H1 (cell line): Measurements from ENCODE around the gene CPXM2. TPM values are rescaled to one million over a fixed set of nuclear protein-coding genes. Genes with fewer than 3 reads are reported as not detected.

Experiments used
- CTCF ChIA-PET: fragments of 300-600 bp; sonication (Branson Sonifier 250); formaldehyde crosslinking; loops from one replicate; lab custom pipeline; 2021; ENCODE audit not compliant: partially characterized antibody; lab: Charles Lee
- POLR2A ChIA-PET: fragments of 300-600 bp; sonication (Branson Sonifier 250); formaldehyde crosslinking; loops from one replicate; lab custom pipeline; 2021; ENCODE audit warnings: inconsistent platforms; ENCODE audit not compliant: partially characterized antibody; lab: Charles Lee
- DNase-seq, 2 experiments: peaks; one replicate each; pipeline versions ENCODE4 v3.0.0 to v3.0.0-alpha.2; 2010 to 2022; ENCODE audit warnings: low spot score in 2 of 2, low read depth in 1 of 2, mixed read lengths in 1 of 2
- FAIRE-seq: peaks from 2 replicates; lab custom pipeline; 2011; peaks lifted over from hg19 to GRCh38; lab: Jason Lieb, UNC
- H2AFZ ChIP-seq: 2 replicates; pipeline ENCODE4 v1.8.1; 2012; ENCODE audit warnings: low read length, inconsistent platforms
- H2AK5ac ChIP-seq: 2 replicates; pipeline ENCODE4 v1.6.1; 2013; ENCODE audit warnings: low read depth, low read length
- H2BK120ac ChIP-seq: replicated peaks from 2 replicates; pipeline ENCODE3; 2013; ENCODE audit warnings: low read depth, low read length, inconsistent platforms
- H2BK12ac ChIP-seq: 2 replicates; pipeline ENCODE4 v1.6.1; 2013; ENCODE audit warnings: low read depth, low read length
- H2BK15ac ChIP-seq: 2 replicates; pipeline ENCODE4 v1.6.1; 2013; ENCODE audit warnings: low read length
- H2BK20ac ChIP-seq: 2 replicates; pipeline ENCODE4 v1.6.1; 2013; ENCODE audit warnings: low read length
- H2BK5ac ChIP-seq: 2 replicates; pipeline ENCODE4 v1.6.1; 2013; ENCODE audit warnings: low read depth, low read length
- H3K14ac ChIP-seq: 2 replicates; pipeline ENCODE4 v1.6.1; 2013; ENCODE audit warnings: inconsistent platforms; ENCODE audit not compliant: insufficient read length
- H3K18ac ChIP-seq: 2 replicates; pipeline ENCODE4 v1.6.1; 2013; ENCODE audit warnings: low read length; ENCODE audit errors: extremely low read depth
- H3K23ac ChIP-seq: 2 replicates; pipeline ENCODE4 v1.6.1; 2013; ENCODE audit warnings: inconsistent platforms; ENCODE audit not compliant: insufficient read length
- H3K23me2 ChIP-seq: 2 replicates; pipeline ENCODE4 v1.6.1; 2013; ENCODE audit warnings: low read depth, low read length
- H3K27ac ChIP-seq: 2 replicates; pipeline ENCODE4 v1.6.1; 2011; ENCODE audit warnings: low read depth, low read length, inconsistent platforms
- H3K27me3 ChIP-seq, 4 experiments: replicated peaks in 1 of 4; 1 replicate in 1 of 4; 2 replicates in 3 of 4; pipeline versions ENCODE4 v1.6.1 to v1.8.1; 2011 to 2013; ENCODE audit warnings: low read length in 3 of 4, mild to moderate bottlenecking in 3 of 4, inconsistent platforms in 2 of 4, mixed read lengths in 2 of 4, moderate library complexity in 1 of 4; ENCODE audit not compliant: control insufficient read depth in 3 of 4, insufficient read depth in 3 of 4; ENCODE audit errors: extremely low read depth in 1 of 4
- H3K36me3 ChIP-seq, 4 experiments: 2 replicates each; pipeline versions ENCODE4 v1.6.1 to v1.8.1; 2011 to 2013; ENCODE audit warnings: mild to moderate bottlenecking in 4 of 4, low read length in 3 of 4, moderate library complexity in 2 of 4, control low read depth in 1 of 4, inconsistent platforms in 1 of 4; ENCODE audit not compliant: insufficient read depth in 4 of 4, control insufficient read depth in 2 of 4
- H3K4ac ChIP-seq: replicated peaks from 2 replicates; pipeline ENCODE3; 2013; ENCODE audit warnings: low read length, low read depth, mixed read lengths, inconsistent platforms; ENCODE audit not compliant: insufficient read length
- H3K4me1 ChIP-seq, 4 experiments: replicated peaks in 1 of 4; 1 replicate in 1 of 4; 2 replicates in 3 of 4; pipeline versions ENCODE4 v1.6.1 to v1.8.1; 2011 to 2013; ENCODE audit warnings: low read length in 3 of 4, inconsistent platforms in 2 of 4, mixed read lengths in 1 of 4; ENCODE audit not compliant: insufficient read depth in 4 of 4, control insufficient read depth in 3 of 4
- H3K4me2 ChIP-seq, 2 experiments: 2 replicates each; pipeline versions ENCODE4 v1.6.1 to v1.8.1; 2011 to 2013; ENCODE audit warnings: low read depth in 2 of 2, low read length in 2 of 2, control low read depth in 1 of 2, inconsistent platforms in 1 of 2, mild to moderate bottlenecking in 1 of 2; ENCODE audit not compliant: insufficient read depth in 1 of 2
- H3K4me3 ChIP-seq, 4 experiments: fragments of 200-600, 300-600 bp in 1 of 4; sonication (generic), shearing (Covaris generic), sonication (Bioruptor Twin) in 1 of 4; 2 replicates each; pipeline versions ENCODE4 v1.5.1 to v1.8.1; 2011 to 2016; ENCODE audit warnings: low read length in 4 of 4, low read depth in 3 of 4, control low read depth in 2 of 4, inconsistent platforms in 2 of 4, mild to moderate bottlenecking in 2 of 4, mixed read lengths in 1 of 4, moderate library complexity in 1 of 4; ENCODE audit not compliant: insufficient read depth in 2 of 4; ENCODE audit errors: extremely low read depth in 1 of 4
- H3K56ac ChIP-seq: replicated peaks from 2 replicates; pipeline ENCODE3; 2013; ENCODE audit warnings: low read depth, mild to moderate bottlenecking, mixed read lengths, low read length, inconsistent platforms; ENCODE audit not compliant: insufficient read length
- H3K79me1 ChIP-seq: 2 replicates; pipeline ENCODE4 v1.6.1; 2013; ENCODE audit warnings: low read depth, low read length, control low read depth
- H3K79me2 ChIP-seq, 2 experiments: 2 replicates each; pipeline versions ENCODE4 v1.6.1 to v1.8.1; 2012 to 2013; ENCODE audit warnings: low read length in 2 of 2, mild to moderate bottlenecking in 2 of 2, inconsistent platforms in 1 of 2; ENCODE audit not compliant: insufficient read depth in 2 of 2, control insufficient read depth in 1 of 2
- H3K9ac ChIP-seq, 4 experiments: replicated peaks in 1 of 4; 1 replicate in 1 of 4; 2 replicates in 3 of 4; pipeline versions ENCODE4 v1.6.1 to v1.8.1; 2011 to 2013; ENCODE audit warnings: low read depth in 3 of 4, low read length in 3 of 4, control low read depth in 2 of 4, mild to moderate bottlenecking in 2 of 4, moderate library complexity in 2 of 4, inconsistent platforms in 1 of 4; ENCODE audit errors: extremely low read depth in 1 of 4
- H3K9me3 ChIP-seq, 2 experiments: 2 replicates each; pipeline versions ENCODE4 v1.6.1 to v1.8.1; 2012 to 2013; ENCODE audit warnings: mild to moderate bottlenecking in 2 of 2, moderate library complexity in 2 of 2, control low read depth in 1 of 2, inconsistent platforms in 1 of 2, low read depth in 1 of 2, low read length in 1 of 2, mixed read lengths in 1 of 2; ENCODE audit not compliant: insufficient read depth in 2 of 2
- H4K20me1 ChIP-seq, 2 experiments: replicated peaks in 1 of 2; 2 replicates each; pipeline versions ENCODE3 to v1.8.1; 2011 to 2013; ENCODE audit warnings: inconsistent platforms in 2 of 2, low read length in 2 of 2, mild to moderate bottlenecking in 1 of 2; ENCODE audit not compliant: insufficient read depth in 2 of 2, control insufficient read depth in 1 of 2
- H4K5ac ChIP-seq: 2 replicates; pipeline ENCODE4 v1.6.1; 2013; ENCODE audit warnings: low read length, low read depth, mixed read lengths, inconsistent platforms; ENCODE audit not compliant: insufficient read length
- H4K8ac ChIP-seq: 2 replicates; pipeline ENCODE4 v1.8.0; 2013; ENCODE audit warnings: mild to moderate bottlenecking, moderate library complexity, low read length, inconsistent platforms; ENCODE audit not compliant: insufficient read depth; ENCODE audit errors: extremely low read depth
- H4K91ac ChIP-seq: replicated peaks from 2 replicates; pipeline ENCODE3; 2013; ENCODE audit warnings: low read length, mixed read lengths, inconsistent platforms; ENCODE audit not compliant: insufficient read length
- ASH2L ChIP-seq: fragments of 200-600, 300-600 bp; sonication (generic); IDR thresholded peaks from one replicate; pipeline ENCODE4 v1.7.1; 2017; ENCODE audit warnings: low read length
- WGBS, 2 experiments: shearing (Covaris generic) in 1 of 2; methylation state at CpG; one replicate each; pipeline versions ENCODE4 v1.1.6 to v1.1.7; 2013 to 2015; ENCODE audit warnings: low lambda C conversion rate in 2 of 2, mixed read lengths in 2 of 2, inconsistent platforms in 1 of 2, low coverage in 1 of 2, missing lambda C conversion rate in 1 of 2; ENCODE audit not compliant: insufficient replicate concordance in 2 of 2, insufficient coverage in 1 of 2, insufficient read length in 1 of 2; ENCODE audit errors: extremely low coverage in 1 of 2, missing lambda C conversion rate in 1 of 2; 5-methylcytosine and 5-hydroxymethylcytosine counted together
- polyA plus RNA-seq, 7 experiments: library from polyadenylated mRNA; depleted of rRNA in 3 of 7; stranded (reverse) in 5 of 7; unstranded in 2 of 7; fragments of >200 nt in 5 of 7; fragments of 200-250 nt in 2 of 7; gene quantifications; 1 replicate in 5 of 7; 2 replicates in 1 of 7; 4 replicates in 1 of 7; pipeline versions ENCODE4 v1.2.1 to v1.2.3, GENCODE V29; 2011 to 2013; ENCODE audit warnings: missing spikeins in 2 of 7, mixed read lengths in 2 of 7
- total RNA-seq: library from RNA; stranded (reverse); fragmentation: NEBNext Ultra II Directional; extraction: Animal tissue kit (Norgen Biotek cat#: 25700); gene quantifications from 2 replicates; pipeline ENCODE4 v1.2.1, GENCODE V29; 2021

Gene CPXM2
- total and polyA plus RNA-seq, 2 of the 8 experiments (the other 6 are each of a cell fraction or from before 2014, with no cell fraction given): 2.4 to 2.9 TPM

DNA sequence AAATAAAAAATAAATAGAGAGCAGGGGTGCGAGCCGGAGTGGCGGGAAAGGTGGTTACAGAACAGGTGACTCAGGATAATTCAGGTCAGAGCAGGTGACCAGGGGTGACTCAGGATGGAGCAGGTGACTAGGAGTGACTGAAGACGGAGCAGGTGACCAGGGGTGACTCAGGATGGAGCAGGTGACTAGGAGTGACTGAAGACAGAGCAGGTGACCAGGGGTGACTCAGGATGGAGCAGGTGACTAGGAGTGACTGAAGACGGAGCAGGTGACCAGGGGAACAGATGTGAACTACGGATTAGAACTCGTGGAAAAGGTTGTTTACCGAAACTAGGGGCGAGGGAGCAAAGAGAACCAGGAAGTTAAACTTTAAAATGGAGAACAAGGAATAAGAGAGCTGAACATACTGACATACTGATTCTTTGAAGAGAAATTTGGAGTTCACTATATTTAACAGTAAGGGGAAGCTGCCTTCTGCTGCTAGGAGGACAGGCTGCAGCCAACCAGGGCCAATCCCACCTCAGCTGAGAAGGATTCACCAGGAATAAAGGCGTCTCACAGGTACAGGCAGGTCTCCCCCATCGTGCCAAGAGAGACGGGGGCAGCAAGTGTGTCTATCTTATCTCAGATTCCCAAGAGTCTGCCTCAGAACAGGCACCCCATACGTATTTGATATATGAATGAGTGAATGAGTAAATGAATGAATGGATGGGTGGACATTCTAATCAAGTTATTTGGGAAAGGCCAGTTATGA, 101.3 kb downstream of the CPXM2 start:
- Histone ChIP-seq H3K23ac (no peak overlapping the region), H4K91ac (no peak overlapping the region), H3K27ac (no peak overlapping the region), H3K4me3 (no peak overlapping the region), H3K79me1 (no peaks in the 10 kb centered on the region; the same call in 1 of the 2 replicates), H2AK5ac (peak overlapping the region; percentile 75; the same call in 1 of the 2 replicates), H3K36me3 (no peaks in the 10 kb centered on the region), H2AFZ (no peak overlapping the region), H3K27me3 (no peaks in the 10 kb centered on the region; a peak in 1 of 7 replicates), H3K4me2 (no peak overlapping the region), H3K4ac (no peak overlapping the region), H2BK5ac (no peak overlapping the region), H4K20me1 (no peaks in the 10 kb centered on the region), H4K8ac (no peak overlapping the region), H3K9ac (no peak overlapping the region), H2BK20ac (no peak overlapping the region), H3K4me1 (no peaks in the 10 kb centered on the region), H4K5ac (no peak overlapping the region), H3K14ac (no peak overlapping the region), H3K56ac (no peak overlapping the region), H2BK120ac (no peak overlapping the region), H3K18ac (no peak overlapping the region), H3K9me3 (0 out of 4 replicates have a peak, but pooled peaks cover 0 to 3% of the 10 kb centered on the region in 2 experiments), H2BK12ac (no peak overlapping the region), H3K23me2 (no peaks in the 10 kb centered on the region), H2BK15ac (no peak overlapping the region), H3K79me2 (no peaks in the 10 kb centered on the region)
- no peak for TF ChIP-seq ASH2L
- 92% methylated on average over 13 of the region's 13 CpGs; no CpG with 5 or more reads in 1 of the 2 experiments for WGBS, 2 experiments
- ChIA-PET POLR2A (no interaction called here), CTCF (interaction anchor here (0.8 kb wide), 1 partner anchor 8 kb away, joined by 3 read pairs; no protein-coding TSS in a partner anchor)
- FAIRE-seq: no peak
- peak in 1 of 2 experiments; percentile 14 for DNase-seq
